ENCODE results near the gene NELL1. TPM values are rescaled to one million over a fixed set of nuclear protein-coding genes. Genes with fewer than 3 reads are reported as not detected.

Gene NELL1
- total and polyA plus RNA-seq, 8 donors: 0.24 to 1.8 (median 0.71) TPM; not detected in 2

GRCh38 chr11:21390430-21390829, 721.0 kb downstream of the NELL1 start:
- Histone ChIP-seq H3K4me1 (no peaks in the 10 kb centered on the region), H3K9me3 (no peaks in the 10 kb centered on the region), H3K4me3 (no peak overlapping the region), H3K27ac (no peak overlapping the region), H3K36me3 (no peaks in the 10 kb centered on the region), H3K27me3 (no peaks in the 10 kb centered on the region)
- DNase-seq (no peak), ATAC-seq (no peak)
- intact Hi-C loops (cut with DNase I): no loop called here
- no peak for TF ChIP-seq CTCF (IDR thresholded peaks at IDR 0.05)

- H3K27me3 ChIP-seq: no peaks in the 10 kb centered on the region
- H3K36me3 ChIP-seq: no peaks in the 10 kb centered on the region
- intact Hi-C loops (cut with DNase I): no loop called here
- H3K4me1 ChIP-seq: no peaks in the 10 kb centered on the region
- TF ChIP-seq CTCF (IDR thresholded peaks at IDR 0.05): no peak
- no peak for DNase-seq
- H3K27ac ChIP-seq: no peak overlapping the region
- H3K9me3 ChIP-seq: no peaks in the 10 kb centered on the region
- H3K4me3 ChIP-seq: no peak overlapping the region
- ATAC-seq: no peak
These were observed 727.1 kb downstream of the NELL1 start for GRCh38 chr11:21396342-21397008.

- Histone ChIP-seq H3K27ac (no peak overlapping the region), H3K4me3 (no peak overlapping the region), H3K4me1 (no peaks in the 10 kb centered on the region), H3K36me3 (no peaks in the 10 kb centered on the region), H3K9me3 (no peaks in the 10 kb centered on the region), H3K27me3 (no peaks in the 10 kb centered on the region)
- ATAC-seq: no peak
- intact Hi-C loops (cut with DNase I): no loop called here
- DNase-seq: no peak
- TF ChIP-seq CTCF (IDR thresholded peaks at IDR 0.05): no peak
These were observed 728.8 kb downstream of the NELL1 start for GRCh38 chr11:21398195-21398594.

GRCh38 chr11:21401496-21401895, 732.1 kb downstream of the NELL1 start:
- DNase-seq (no peak), ATAC-seq (no peak)
- Histone ChIP-seq H3K4me1 (no peaks in the 10 kb centered on the region), H3K9me3 (no peaks in the 10 kb centered on the region), H3K27me3 (no peaks in the 10 kb centered on the region), H3K4me3 (no peak overlapping the region), H3K27ac (no peak overlapping the region), H3K36me3 (no peaks in the 10 kb centered on the region)
- TF ChIP-seq CTCF (IDR thresholded peaks at IDR 0.05): no peak
- intact Hi-C loops (cut with DNase I): no loop called here

- DNase-seq: no peak
- intact Hi-C loops (cut with DNase I): no loop called here
- Histone ChIP-seq H3K4me1 (no peaks in the 10 kb centered on the region), H3K27ac (no peak overlapping the region), H3K27me3 (no peaks in the 10 kb centered on the region), H3K9me3 (no peaks in the 10 kb centered on the region), H3K4me3 (no peak overlapping the region), H3K36me3 (no peaks in the 10 kb centered on the region)
- no peak for TF ChIP-seq CTCF (IDR thresholded peaks at IDR 0.05)
- no peak for ATAC-seq
These were observed 732.9 kb downstream of the NELL1 start for GRCh38 chr11:21402274-21402673.
